AG09319 (cell line): ENCODE results near the gene RGS1.

Source experiments
- DNase-seq: peaks from one replicate; pipeline ENCODE4 v3.0.0-alpha.2; 2010; ENCODE audit warnings: low read depth; ENCODE audit errors: extremely low read depth
- TF ChIP-seq, protein P1 (sequence below): IDR thresholded peaks from 2 replicates; pipeline ENCODE4 v1.5.1; 2011; ENCODE audit warnings: low read depth, mild to moderate bottlenecking, inconsistent platforms, low read length, moderate library complexity

RGS1 gene

DNA sequence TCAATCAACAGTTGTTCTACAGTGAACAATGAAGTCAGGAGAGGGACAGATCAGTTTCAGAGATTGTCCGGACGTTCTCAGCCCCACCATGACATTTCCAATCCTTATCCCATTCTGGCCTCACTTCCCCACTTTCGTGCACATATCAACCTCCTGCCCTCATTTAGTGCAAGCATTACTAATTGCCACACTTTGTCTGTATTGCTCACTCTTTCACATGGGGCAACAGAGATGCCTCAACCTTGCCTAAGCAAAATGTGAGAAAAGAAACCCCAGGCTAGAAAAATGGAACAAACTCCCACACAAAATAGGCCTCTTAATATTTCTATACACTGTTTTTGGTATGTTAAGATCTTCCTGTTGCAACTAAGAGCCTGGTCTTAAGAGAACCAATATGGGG, 8.9 kb upstream of the RGS1 start:
- TF ChIP-seq, protein P1, sequence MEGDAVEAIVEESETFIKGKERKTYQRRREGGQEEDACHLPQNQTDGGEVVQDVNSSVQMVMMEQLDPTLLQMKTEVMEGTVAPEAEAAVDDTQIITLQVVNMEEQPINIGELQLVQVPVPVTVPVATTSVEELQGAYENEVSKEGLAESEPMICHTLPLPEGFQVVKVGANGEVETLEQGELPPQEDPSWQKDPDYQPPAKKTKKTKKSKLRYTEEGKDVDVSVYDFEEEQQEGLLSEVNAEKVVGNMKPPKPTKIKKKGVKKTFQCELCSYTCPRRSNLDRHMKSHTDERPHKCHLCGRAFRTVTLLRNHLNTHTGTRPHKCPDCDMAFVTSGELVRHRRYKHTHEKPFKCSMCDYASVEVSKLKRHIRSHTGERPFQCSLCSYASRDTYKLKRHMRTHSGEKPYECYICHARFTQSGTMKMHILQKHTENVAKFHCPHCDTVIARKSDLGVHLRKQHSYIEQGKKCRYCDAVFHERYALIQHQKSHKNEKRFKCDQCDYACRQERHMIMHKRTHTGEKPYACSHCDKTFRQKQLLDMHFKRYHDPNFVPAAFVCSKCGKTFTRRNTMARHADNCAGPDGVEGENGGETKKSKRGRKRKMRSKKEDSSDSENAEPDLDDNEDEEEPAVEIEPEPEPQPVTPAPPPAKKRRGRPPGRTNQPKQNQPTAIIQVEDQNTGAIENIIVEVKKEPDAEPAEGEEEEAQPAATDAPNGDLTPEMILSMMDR: no peak
- DNase-seq: no peak

DNA sequence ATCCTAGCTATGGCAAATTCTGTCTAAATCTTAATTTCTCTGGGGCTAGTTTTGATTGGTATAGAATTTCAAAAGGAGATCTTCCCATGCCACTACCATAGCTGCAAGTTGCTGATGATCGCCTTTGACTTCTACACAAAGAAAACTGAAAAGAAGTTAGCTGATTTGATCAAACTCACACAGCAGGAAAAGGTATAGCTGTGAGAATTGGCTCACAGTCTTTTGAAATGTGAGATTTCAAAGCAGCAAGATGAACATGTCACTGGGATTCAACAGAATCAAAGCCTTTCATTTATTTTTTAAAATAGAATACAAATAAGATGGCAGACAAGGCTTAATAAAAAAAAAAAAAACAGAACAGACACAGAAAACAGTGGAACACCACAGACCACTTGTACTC, 7.5 kb upstream of the RGS1 start:
- TF ChIP-seq, protein P1: no peak
- DNase-seq: no peak

DNA sequence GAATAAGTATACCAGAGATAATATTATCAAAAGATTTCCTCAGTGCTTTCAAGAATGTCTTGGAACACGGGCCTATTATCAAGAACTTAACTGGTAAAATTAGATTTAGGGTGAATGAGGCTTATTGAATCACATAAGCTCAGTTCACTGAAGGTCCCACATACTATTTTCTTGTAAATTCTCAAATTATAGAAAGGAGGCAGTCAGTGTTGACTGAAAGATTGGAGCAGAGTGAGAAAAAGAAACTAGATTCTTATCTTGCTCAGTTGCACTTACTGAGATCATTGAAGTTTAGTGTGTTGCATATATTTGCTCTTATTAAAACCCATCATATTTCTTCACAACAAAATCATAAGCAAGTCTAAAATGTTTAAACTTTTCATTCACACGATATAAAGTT, 3.9 kb upstream of the RGS1 start:
- DNase-seq: no peak
- TF ChIP-seq, protein P1: no peak

DNA sequence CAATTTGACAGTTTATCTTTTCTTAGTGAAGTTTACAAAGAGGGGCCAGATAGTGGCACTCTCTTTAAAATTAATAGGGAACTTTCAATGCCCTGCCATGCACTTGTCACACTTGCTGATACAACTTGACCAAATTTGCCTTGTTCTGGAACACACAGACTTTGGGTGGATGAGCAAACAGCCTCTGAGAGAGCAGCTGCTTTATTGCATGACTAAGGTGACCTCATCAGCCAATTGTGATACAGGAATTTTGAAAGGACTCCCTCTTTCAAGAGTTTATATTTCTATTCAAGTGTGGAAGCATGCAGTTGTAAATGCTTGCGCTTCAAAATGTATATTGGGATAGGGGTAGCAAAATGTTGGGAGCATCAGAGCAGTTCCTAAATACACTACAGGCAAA, 2.1 kb upstream of the RGS1 start:
- DNase-seq: no peak
- TF ChIP-seq, protein P1: no peak

DNA sequence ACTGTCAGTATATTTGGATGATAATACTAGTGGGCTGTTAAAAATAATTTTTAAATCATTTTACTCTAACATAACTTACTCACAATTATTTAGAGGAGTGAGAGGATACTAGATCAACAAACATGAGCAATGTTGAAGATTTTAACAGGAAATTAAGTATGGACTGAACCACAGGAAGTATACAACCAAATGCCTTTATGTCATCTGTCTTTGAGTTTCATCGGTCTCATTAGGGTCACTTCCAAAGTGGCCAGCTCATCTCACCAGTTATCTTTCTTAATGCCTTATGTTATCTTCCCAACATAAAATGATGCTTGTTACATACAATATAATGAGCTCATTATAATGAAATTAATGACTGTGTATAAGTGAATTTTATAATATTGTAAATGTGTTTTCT, 1.5 kb upstream of the RGS1 start:
- DNase-seq: no peak
- TF ChIP-seq, protein P1: no peak

DNA sequence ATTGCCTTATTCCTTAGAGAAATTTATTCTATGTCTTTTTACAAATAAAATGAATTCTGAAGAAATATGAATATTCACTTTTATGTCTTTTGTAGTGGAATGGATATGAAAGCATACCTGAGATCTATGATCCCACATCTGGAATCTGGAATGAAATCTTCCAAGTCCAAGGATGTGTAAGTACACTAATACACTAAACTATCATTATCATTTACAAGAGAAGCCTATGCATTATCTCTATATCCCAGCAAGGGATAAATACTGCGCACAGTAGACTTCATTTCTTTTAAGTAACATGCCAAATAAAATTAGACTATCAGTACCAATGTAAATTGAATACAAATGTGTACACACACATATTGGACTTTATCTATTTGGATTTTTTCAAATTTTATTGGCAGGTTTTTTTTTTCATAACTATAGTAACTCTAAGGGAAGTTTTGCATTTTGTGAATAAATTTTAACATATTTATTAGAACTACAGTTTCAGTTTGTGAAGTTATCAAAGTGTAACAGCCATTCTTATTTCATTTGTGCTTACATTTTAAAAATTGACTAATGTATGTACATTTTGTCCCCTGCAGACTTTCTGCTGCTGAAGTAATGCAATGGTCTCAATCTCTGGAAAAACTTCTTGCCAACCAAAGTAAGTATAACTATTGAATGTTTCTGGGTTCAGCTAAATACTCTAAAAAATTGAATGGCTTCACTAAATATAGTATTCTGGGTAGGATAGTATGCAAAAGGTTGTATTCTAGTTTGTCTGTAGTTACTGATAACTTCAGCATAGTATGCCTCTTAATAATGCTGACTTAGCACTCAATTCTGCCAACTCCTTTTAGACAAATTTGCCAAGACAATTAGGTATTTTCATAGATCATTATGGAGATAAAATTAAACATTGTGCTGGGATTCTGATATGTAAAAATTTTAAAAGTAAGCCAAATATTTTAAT, 894 bp downstream of the RGS1 start:
- TF ChIP-seq, protein P1: no peak
- no peak for DNase-seq
